CD4-positive, alpha-beta T cell treated with Interleukin-17A for 4 hours (primary cell): ENCODE data around the gene PPIF.

Source experiments
- DNase-seq: peaks from one replicate; pipeline ENCODE4 v3.0.0-alpha.2; 2020; ENCODE audit warnings: mixed read lengths

PPIF gene

DNA sequence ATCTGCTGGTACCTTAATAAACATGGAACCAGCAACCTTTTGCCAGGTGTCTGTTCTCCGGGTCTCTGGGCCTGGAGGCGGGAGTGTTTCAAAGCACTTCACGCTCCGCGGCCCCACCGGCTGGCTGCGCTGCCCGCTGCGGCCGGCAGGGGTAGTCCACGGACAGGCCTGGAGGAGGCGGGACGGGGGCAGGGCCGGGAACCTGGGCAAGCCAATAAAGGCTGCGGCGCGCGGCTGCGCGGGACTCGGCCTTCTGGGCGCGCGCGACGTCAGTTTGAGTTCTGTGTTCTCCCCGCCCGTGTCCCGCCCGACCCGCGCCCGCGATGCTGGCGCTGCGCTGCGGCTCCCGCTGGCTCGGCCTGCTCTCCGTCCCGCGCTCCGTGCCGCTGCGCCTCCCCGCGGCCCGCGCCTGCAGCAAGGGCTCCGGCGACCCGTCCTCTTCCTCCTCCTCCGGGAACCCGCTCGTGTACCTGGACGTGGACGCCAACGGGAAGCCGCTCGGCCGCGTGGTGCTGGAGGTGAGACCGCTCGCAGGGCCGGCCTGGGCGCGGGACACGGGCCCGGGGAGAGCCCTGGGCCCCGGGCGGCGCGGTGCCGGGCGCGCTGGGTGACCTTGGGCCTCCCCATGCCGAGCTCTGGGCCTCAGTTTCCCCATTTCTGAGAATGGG, at the start of gene PPIF:
Gene PPIF (plus strand): TSS at position 244 of the 668 bp plus-strand sequence. CDS start 80 bp downstream, at position 324.
- peak; percentile 95 for DNase-seq

- DNase-seq, result peak; percentile 60
These were observed 48.6 kb upstream of the PPIF start for GRCh38 chr10:79298403-79299244.

DNA sequence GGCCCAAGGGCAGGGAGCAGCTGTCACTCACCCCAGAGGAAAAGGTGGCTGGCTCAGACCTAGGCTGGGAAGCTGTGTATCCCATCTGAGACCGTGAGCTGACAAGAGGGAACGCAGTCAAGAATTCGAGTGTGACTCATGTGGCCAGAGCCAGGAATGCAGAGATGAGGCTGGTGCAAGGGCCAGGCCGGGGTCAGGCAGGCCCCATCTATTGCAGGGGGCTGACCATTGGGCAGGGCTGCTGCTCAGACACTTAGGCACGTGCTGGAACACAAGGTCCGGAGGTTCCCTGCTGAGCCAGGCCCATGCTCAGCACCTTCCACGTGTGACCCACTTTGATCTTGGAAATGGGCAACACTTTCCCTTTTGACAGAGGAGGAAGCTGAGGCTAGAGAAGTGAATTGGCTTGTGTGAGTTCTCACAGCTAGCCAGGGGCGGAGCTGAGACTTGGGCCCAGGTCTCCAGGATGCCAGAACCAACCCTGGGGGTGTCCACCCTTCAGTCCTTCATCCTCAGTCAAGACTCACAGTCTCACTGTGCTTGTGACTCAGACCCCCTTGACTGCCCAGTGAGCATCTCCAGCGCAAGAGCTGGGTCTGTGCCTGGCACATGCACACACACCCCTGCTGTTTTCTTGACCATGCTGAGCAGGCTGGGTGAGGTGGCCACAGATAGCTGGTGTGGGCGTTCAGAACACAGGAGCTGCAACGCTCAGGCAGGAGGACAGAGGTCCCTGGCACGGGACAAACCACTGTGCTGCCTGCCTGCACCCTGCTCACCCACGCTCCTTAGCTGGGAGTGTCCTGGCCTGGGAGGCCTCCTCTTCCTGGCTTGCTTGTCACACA, 47.6 kb upstream of the PPIF start:
- DNase-seq, result no peak

GRCh38 chr10:79300711-79301110, 46.6 kb upstream of the PPIF start:
- no peak for DNase-seq

DNA sequence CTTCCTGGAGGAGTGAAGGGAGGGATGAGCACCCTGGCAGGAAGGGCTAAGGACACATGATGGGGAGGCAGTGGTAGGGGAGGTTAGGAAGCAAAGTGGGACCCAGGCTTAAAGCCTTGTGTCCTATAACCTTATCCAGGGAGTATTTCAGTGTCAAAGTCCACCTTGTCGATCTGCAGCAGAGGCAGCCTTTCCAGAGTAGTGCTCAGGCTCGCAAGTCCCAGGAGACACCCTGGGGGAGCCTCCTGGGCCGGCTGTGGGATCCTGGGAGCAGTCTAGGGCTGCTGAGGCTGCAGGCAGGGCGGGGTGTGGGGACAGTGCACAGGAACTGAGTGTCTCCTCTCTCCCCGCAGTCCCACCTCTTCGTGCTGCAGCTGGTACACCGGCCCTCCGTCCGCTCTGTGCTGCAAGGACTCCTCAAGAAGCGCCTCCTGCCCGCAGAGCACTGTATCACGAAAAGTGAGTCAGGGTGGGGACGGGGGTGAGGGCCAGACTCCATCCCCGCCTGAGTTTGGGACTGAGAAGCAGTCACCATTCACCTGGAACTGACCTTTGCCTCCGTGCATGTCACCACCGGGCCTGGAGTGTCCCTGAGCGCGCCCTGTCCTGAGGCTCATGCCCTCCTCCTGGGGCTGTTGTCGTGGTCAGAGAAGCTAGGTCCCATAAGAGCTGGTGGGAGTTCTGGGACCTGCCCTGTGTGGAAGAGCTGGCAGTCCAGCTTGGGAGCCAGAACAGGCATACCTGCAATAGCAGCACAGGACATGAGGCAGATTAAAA, 45.3 kb upstream of the PPIF start:
- DNase-seq, result no peak

GRCh38 chr10:79303631-79304478, 43.4 kb upstream of the PPIF start:
- DNase-seq, result no peak

- DNase-seq, result no peak
These were observed 42.7 kb upstream of the PPIF start for GRCh38 chr10:79304479-79305087.

GRCh38 chr10:79305515-79305914, 41.8 kb upstream of the PPIF start:
- no peak for DNase-seq

- no peak for DNase-seq
These were observed 41.3 kb upstream of the PPIF start for GRCh38 chr10:79305988-79306387.

DNA sequence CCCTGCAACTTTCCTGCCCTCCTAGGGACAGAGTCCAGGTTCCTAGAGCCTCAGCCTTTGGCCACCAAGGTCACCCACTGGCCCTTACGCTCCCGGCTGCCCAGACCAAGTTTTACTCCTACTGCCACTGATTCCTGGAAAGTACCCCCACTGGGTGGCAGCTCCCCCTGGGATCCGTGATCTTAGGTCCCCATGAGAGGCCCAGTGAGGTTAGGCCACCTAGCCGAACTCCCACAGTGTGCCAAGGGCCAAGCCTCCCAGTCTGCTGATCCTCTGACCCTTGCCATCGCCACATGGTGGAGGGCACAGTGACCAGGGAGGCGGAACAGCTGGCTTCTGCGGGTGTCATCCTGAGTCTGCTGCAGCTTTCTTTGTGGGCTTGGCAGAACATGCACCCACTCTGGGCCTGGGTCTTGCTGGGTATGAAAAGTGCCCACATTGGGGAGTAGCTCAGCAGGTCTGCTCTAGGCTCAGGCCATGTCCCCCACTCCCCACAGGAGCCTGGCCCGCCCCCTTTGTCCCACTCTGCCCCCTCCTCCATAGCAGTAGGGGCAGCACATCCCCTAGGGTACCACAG, 40.5 kb upstream of the PPIF start:
- no peak for DNase-seq

DNA sequence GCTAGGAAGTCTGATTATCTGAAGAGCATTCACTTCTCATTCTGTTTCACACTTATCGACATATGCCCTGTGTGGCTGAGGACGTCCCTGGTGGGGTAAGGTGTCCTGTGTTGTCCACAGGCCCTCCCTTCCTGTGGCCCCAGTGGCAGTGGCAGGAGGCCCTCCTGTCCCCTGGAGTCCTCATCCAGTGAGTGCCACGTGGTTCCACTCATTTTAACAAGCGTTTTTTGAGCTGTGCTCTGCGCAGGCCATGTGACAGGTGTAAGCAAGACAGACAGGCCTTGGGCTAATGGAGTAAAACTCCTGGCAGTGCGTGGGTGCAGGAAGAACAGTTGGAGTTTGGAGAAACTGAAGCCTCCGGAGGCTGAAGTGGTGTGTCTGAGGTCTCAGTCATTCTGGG, 39.3 kb upstream of the PPIF start:
- no peak for DNase-seq

DNA sequence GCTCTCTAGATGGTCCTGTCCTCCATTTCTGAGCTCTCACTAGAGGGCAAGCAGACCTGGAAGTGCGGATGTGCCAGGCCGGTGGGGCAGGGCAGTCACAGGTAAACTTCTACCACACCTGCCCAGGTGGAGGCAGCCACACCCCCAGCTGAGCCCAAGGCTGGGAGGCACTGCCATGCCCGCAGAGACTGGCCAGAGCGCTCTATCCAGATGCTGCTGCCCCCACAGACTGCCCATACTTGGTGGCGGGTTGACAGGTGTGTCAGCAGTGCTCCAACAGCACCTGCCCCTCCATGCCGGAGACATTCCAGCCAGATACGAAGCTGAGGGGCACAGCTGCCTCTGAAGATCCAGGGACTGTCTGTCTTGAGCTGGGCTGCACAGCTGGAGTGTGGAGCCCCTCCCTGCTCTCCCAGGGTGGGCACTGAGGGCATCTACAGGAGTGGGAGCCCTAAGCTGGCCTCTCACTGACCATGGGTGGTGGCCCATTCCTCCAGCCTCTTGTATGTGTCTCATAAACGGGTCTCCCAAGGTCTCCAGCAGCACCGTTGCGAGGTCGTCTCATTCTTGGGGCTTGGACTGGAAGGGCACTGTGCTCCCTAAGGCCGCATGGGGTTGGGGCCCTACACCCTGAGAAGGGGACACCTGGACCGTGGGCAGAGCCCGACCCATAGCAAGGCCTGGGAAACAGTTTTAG, 38.2 kb upstream of the PPIF start:
- no peak for DNase-seq

- no peak for DNase-seq
These were observed 36.9 kb upstream of the PPIF start for GRCh38 chr10:79310200-79310865.

GRCh38 chr10:79310911-79311573, 36.2 kb upstream of the PPIF start:
- DNase-seq, result no peak

GRCh38 chr10:79311581-79312407, 35.5 kb upstream of the PPIF start:
- no peak for DNase-seq

- no peak for DNase-seq
These were observed 34.6 kb upstream of the PPIF start for GRCh38 chr10:79312601-79313187.

DNA sequence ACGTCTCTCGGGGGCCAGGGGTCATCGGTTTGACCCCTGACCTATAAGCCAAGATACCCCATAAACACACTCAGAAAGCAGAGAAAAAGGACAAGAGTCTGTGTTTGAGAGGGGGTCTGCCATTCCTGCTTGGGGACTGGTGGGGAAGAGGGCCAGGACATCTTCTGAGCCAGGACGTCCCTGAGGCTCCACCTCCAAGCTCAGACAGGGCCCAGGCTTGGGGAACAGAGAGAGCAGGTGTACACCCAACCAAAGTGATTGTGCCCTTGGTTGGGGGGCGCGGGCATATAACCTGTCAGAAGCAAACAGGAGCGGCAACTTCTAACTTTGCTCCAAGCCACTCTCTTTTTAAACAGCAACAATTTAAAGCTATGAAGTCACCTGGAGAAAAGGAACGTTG, 33.9 kb upstream of the PPIF start:
- DNase-seq, result no peak
